ENCODE data around the gene LCN12.

DNA sequence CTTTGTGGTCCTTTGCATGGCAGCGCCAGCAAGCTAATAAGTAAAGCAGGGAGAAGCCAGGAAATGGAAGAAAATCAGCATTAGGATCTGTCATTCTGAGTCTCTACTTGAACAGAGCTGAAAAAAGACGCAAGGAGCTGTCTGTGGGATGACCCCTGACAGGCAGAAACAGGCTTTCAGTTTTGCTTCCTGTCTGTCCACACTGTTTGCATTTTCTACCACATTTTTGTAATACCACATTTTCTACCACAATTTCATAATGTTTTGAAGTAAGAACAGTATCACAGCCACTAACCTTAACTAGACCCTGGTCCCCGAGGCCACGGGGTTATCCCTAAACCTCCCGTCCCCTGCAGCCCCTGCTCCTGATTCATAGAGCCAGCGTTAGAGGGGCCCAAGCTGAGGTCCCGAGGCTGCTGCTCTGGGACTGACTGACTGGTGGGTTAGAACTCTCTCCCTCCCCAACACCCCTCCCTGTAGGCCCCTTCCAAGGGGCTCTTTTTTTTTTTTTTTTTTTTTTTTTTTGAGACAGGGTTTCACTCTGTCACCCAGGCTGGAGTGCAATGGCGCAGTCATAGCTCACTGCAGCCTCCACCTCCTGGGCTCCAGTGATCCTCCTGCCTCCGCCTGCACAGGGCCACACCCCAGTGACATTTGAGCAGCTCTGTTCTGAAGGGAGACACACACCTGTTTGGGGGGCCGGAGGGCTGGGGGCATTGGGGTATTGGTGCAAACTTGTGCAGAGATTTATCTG is 48.3 kb downstream of the LCN12 start:
- no peak for TF ChIP-seq POLR2A (IDR thresholded peaks at IDR 0.05)
- TF ChIP-seq, protein P1, sequence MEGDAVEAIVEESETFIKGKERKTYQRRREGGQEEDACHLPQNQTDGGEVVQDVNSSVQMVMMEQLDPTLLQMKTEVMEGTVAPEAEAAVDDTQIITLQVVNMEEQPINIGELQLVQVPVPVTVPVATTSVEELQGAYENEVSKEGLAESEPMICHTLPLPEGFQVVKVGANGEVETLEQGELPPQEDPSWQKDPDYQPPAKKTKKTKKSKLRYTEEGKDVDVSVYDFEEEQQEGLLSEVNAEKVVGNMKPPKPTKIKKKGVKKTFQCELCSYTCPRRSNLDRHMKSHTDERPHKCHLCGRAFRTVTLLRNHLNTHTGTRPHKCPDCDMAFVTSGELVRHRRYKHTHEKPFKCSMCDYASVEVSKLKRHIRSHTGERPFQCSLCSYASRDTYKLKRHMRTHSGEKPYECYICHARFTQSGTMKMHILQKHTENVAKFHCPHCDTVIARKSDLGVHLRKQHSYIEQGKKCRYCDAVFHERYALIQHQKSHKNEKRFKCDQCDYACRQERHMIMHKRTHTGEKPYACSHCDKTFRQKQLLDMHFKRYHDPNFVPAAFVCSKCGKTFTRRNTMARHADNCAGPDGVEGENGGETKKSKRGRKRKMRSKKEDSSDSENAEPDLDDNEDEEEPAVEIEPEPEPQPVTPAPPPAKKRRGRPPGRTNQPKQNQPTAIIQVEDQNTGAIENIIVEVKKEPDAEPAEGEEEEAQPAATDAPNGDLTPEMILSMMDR (IDR thresholded peaks at IDR 0.05) = no peak

Measured in right lobe of liver (tissue), 4 donors.